Vagina (tissue), 2 donors: ENCODE data around the gene OPALIN. TPM values are rescaled to one million over a fixed set of nuclear protein-coding genes. Genes with fewer than 3 reads are reported as not detected.
"Not testable (repeated sequence)": the region's sequence is repeated elsewhere in the genome, so short reads cannot be mapped to it uniquely, and the experiment has no call there.

ENCODE experiments used
- DNase-seq, 2 donors: peaks; one replicate each; pipeline ENCODE4 v3.0.0-alpha.2; 2017; ENCODE audit errors: extremely low spot score in 2 of 2
- H3K27ac ChIP-seq: fragments of 200-600 bp; sonication (generic); one replicate; pipeline ENCODE4 v1.5.1; 2019
- H3K27me3 ChIP-seq: fragments of 200-600 bp; sonication (generic); one replicate; pipeline ENCODE4 v1.5.1; 2019
- H3K36me3 ChIP-seq, 2 donors: fragments of 200-600 bp; sonication (generic); one replicate each; pipeline ENCODE4 v1.5.1; 2017 to 2019
- H3K4me1 ChIP-seq: fragments of 200-600 bp; sonication (generic); one replicate; pipeline ENCODE4 v1.5.1; 2019
- H3K4me3 ChIP-seq, 2 donors: fragments of 200-600 bp; sonication (generic); 1 replicate in 1 of 2; 2 replicates in 1 of 2; pipeline ENCODE4 v1.5.1; 2016 to 2019
- H3K9me3 ChIP-seq: fragments of 200-600 bp; sonication (generic); one replicate; pipeline ENCODE4 v1.5.1; 2019
- CTCF ChIP-seq, 3 experiments: fragments of 450-650 bp in 2 of 3; fragments of 200-600 bp in 1 of 3; sonication (generic) in 1 of 3; IDR thresholded peaks; one replicate each; pipeline ENCODE4 v1.5.1; 2017 to 2019; ENCODE audit warnings: antibody characterized with exemption in 3 of 3, mild to moderate bottlenecking in 2 of 3, moderate library complexity in 2 of 3
- POLR2A ChIP-seq, 2 donors: fragments of 450-650 bp; IDR thresholded peaks; one replicate each; pipeline ENCODE4 v1.6.1; 2017; ENCODE audit warnings: antibody characterized with exemption in 2 of 2, mild to moderate bottlenecking in 2 of 2, moderate library complexity in 2 of 2
- POLR2AphosphoS5 ChIP-seq, 2 donors: sonication (generic); formaldehyde crosslinking; IDR thresholded peaks; one replicate each; pipeline ENCODE4 v1.9.0; 2017; ENCODE audit warnings: antibody characterized with exemption in 2 of 2, mild to moderate bottlenecking in 2 of 2, low read depth in 1 of 2; ENCODE audit not compliant: insufficient read depth in 1 of 2
- intact Hi-C: fragments of 100-400 bp; cut with DNase I; formaldehyde crosslinking; loops from one replicate; pipeline ENCODE4 v1.15.1; 2023
- total RNA-seq: library from RNA; depleted of rRNA; stranded (reverse); fragments of >200 nt; gene quantifications from one replicate; pipeline ENCODE4 v1.2.3, GENCODE V29; 2016

The OPALIN gene
- total RNA-seq, 1 donor from 2014 or later, result not detected

GRCh38 chr10:96309628-96310320 lies 49.0 kb downstream of the OPALIN start:
- DNase-seq, result no peak
- Histone ChIP-seq H3K4me1 (no peaks in the 10 kb centered on the region), H3K9me3 (no peaks in the 10 kb centered on the region), H3K4me3 (no peak overlapping the region), H3K27me3 (no peaks in the 10 kb centered on the region), H3K27ac (no peak overlapping the region), H3K36me3 (no peaks in the 10 kb centered on the region)
- TF ChIP-seq CTCF (IDR thresholded peaks at IDR 0.05), result no peak
- TF ChIP-seq POLR2AphosphoS5 (IDR thresholded peaks at IDR 0.05; ENCODE audit: insufficient read depth in 1 of 2, low read depth in 1 of 2), result no peak
- TF ChIP-seq POLR2A (IDR thresholded peaks at IDR 0.05), result no peak
- intact Hi-C loops, result no loop called here

DNA sequence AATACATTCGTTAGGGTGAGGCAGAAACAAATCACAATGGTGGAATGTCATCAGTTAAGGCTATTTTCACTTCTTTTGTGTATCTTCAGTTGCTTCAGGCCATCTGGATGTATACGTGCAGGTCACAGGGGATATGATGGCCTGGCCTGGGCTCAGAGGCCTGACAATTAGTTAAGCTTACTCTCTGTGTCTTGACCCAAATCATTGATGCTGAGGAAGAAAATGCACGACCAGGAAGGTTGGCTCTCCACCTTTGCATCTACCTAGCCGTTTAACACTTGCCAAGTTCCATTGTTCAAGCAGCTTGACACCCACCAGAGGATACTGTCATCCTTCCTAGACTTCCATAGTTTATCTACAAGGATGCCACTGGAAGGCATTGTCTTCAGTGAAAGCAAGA lies 49.9 kb downstream of the OPALIN start:
- DNase-seq, H3K9me3 ChIP-seq, H3K27me3 ChIP-seq, H3K4me1 ChIP-seq, H3K27ac ChIP-seq, intact Hi-C loops, H3K36me3 ChIP-seq, H3K4me3 ChIP-seq: not testable (repeated sequence)

DNA sequence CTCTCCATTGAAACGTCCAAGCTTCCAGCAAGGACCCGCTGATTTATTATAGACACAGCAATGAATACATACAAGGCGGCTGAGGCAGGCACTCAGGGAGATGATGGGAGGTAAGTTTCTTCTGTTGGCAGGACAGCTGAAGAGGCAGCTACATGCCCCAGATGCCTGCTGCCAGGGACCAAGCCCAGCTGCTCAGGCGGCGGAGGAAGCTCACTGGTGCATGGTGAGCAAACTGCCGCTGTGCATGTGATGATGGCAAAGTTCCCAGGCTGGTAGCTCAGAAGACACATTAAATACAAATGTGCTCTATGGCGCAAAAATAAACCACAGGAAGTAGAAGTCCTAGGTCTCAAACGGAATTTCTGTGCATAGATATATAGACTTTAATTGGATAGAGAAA lies 52.3 kb downstream of the OPALIN start:
- H3K36me3 ChIP-seq, result no peaks in the 10 kb centered on the region
- intact Hi-C loops, result no loop called here
- H3K27me3 ChIP-seq, result no peaks in the 10 kb centered on the region
- no peaks in the 10 kb centered on the region for H3K4me1 ChIP-seq
- TF ChIP-seq POLR2A (IDR thresholded peaks at IDR 0.05) (no peak), POLR2AphosphoS5 (IDR thresholded peaks at IDR 0.05; ENCODE audit: insufficient read depth in 1 of 2, low read depth in 1 of 2) (no peak), CTCF (IDR thresholded peaks at IDR 0.05) (no peak)
- H3K27ac ChIP-seq, result no peak overlapping the region
- no peaks in the 10 kb centered on the region for H3K9me3 ChIP-seq
- DNase-seq, result peak in 1 of 2 donors; percentile 13
- H3K4me3 ChIP-seq, result no peak overlapping the region

GRCh38 chr10:96305019-96305418 lies 53.8 kb downstream of the OPALIN start:
- Histone ChIP-seq H3K4me3 (no peak overlapping the region), H3K36me3 (no peaks in the 10 kb centered on the region), H3K9me3 (no peaks in the 10 kb centered on the region), H3K27ac (no peak overlapping the region), H3K4me1 (no peaks in the 10 kb centered on the region), H3K27me3 (no peaks in the 10 kb centered on the region)
- DNase-seq, result peak in 1 of 2 donors; percentile 29
- intact Hi-C loops, result no loop called here
- no peak for TF ChIP-seq POLR2AphosphoS5 (IDR thresholded peaks at IDR 0.05; ENCODE audit: insufficient read depth in 1 of 2, low read depth in 1 of 2)
- TF ChIP-seq POLR2A (IDR thresholded peaks at IDR 0.05), result no peak
- TF ChIP-seq CTCF (IDR thresholded peaks at IDR 0.05), result no peak

GRCh38 chr10:96304230-96304629 lies 54.6 kb downstream of the OPALIN start, which contains the start of gene DNTT:
Gene DNTT, plus strand, starts transcription at chr10:96304434. Its CDS starts 64 bp downstream, at chr10:96304498.
- intact Hi-C loops, result no loop called here
- peak in 1 of 2 donors; percentile 65 for DNase-seq
- Histone ChIP-seq H3K4me3 (no peak within 1 kb of the TSS), H3K9me3 (no peaks in the 10 kb centered on the region), H3K27me3 (no peaks in the 10 kb centered on the region), H3K36me3 (no peaks in the 10 kb centered on the region), H3K4me1 (no peaks in the 10 kb centered on the region), H3K27ac (no peak within 1 kb of the TSS)
- TF ChIP-seq POLR2A (IDR thresholded peaks at IDR 0.05) (no peak), POLR2AphosphoS5 (IDR thresholded peaks at IDR 0.05; ENCODE audit: insufficient read depth in 1 of 2, low read depth in 1 of 2) (no peak), CTCF (IDR thresholded peaks at IDR 0.05) (no peak)
